ENCODE results near the gene ADAD1. TPM values are rescaled to one million over a fixed set of nuclear protein-coding genes. Genes with fewer than 3 reads are reported as not detected.

The ADAD1 gene
- total RNA-seq, 6 donors from 2014 or later = not detected

GRCh38 chr4:122403861-122404260 lies 25.1 kb downstream of the ADAD1 start:
- Histone ChIP-seq H3K27ac (no peak overlapping the region), H3K36me3 (no peaks in the 10 kb centered on the region), H3K27me3 (no peaks in the 10 kb centered on the region), H3K4me3 (no peak overlapping the region), H3K4me1 (no peaks in the 10 kb centered on the region), H3K9me3 (no peaks in the 10 kb centered on the region)
- DNase-seq (no peak), ATAC-seq (ENCODE audit: low FRiP score in 2 of 2) (no peak)
- TF ChIP-seq POLR2A (IDR thresholded peaks at IDR 0.05) (no peak), EP300 (IDR thresholded peaks at IDR 0.05) (no peak), CTCF (IDR thresholded peaks at IDR 0.05) (no peak)
- 46 to 49% methylated on average over 3 of the region's 3 CpGs for WGBS, 2 donors

- DNase-seq (no peak), ATAC-seq (ENCODE audit: low FRiP score in 2 of 2) (no peak)
- H3K4me1 ChIP-seq = no peaks in the 10 kb centered on the region
- H3K27me3 ChIP-seq = no peaks in the 10 kb centered on the region
- TF ChIP-seq POLR2AphosphoS5 (IDR thresholded peaks at IDR 0.05) (no peak), EP300 (IDR thresholded peaks at IDR 0.05) (no peak), CTCF (IDR thresholded peaks at IDR 0.05) (no peak), POLR2A (IDR thresholded peaks at IDR 0.05) (no peak)
- H3K27ac ChIP-seq = no peak overlapping the region
- no peaks in the 10 kb centered on the region for H3K36me3 ChIP-seq
- 41 to 46% methylated on average over 3 of the region's 3 CpGs for WGBS, 2 donors
- no peaks in the 10 kb centered on the region for H3K9me3 ChIP-seq
- H3K4me3 ChIP-seq = no peak overlapping the region
Measured at GRCh38 chr4:122412547-122412946, 33.7 kb downstream of the ADAD1 start.

GRCh38 chr4:122423246-122423645 lies 44.4 kb downstream of the ADAD1 start:
- Histone ChIP-seq H3K36me3 (no peaks in the 10 kb centered on the region), H3K27me3 (no peaks in the 10 kb centered on the region), H3K27ac (no peak overlapping the region), H3K4me1 (no peaks in the 10 kb centered on the region), H3K9me3 (peaks cover 0 to 3% (median 0%) of the 10 kb centered on the region in 4 donors), H3K4me3 (no peak overlapping the region)
- TF ChIP-seq EP300 (IDR thresholded peaks at IDR 0.05) (no peak), CTCF (IDR thresholded peaks at IDR 0.05) (no peak), POLR2AphosphoS5 (IDR thresholded peaks at IDR 0.05) (no peak), POLR2A (IDR thresholded peaks at IDR 0.05) (no peak)
- ATAC-seq (ENCODE audit: low FRiP score in 2 of 2) = no peak
- DNase-seq = no peak

- TF ChIP-seq POLR2AphosphoS5 (IDR thresholded peaks at IDR 0.05) = no peak
- TF ChIP-seq CTCF (IDR thresholded peaks at IDR 0.05) = no peak
- TF ChIP-seq EP300 (IDR thresholded peaks at IDR 0.05) = no peak
- TF ChIP-seq POLR2A (IDR thresholded peaks at IDR 0.05) = no peak
Measured at GRCh38 chr4:122431351-122431750, 52.5 kb downstream of the ADAD1 start.

GRCh38 chr4:122434285-122434684 lies 55.5 kb downstream of the ADAD1 start:
- no peak for DNase-seq
- no peaks in the 10 kb centered on the region for H3K27me3 ChIP-seq
- ATAC-seq (ENCODE audit: low FRiP score in 2 of 2) = no peak
- 59 to 64% methylated on average over 3 of the region's 3 CpGs for whole genome bisulfite sequencing, 2 donors
- TF ChIP-seq POLR2A (IDR thresholded peaks at IDR 0.05) = no peak
- TF ChIP-seq EP300 (IDR thresholded peaks at IDR 0.05) = no peak
- TF ChIP-seq CTCF (IDR thresholded peaks at IDR 0.05) = no peak
- TF ChIP-seq POLR2AphosphoS5 (IDR thresholded peaks at IDR 0.05) = no peak
- no peaks in the 10 kb centered on the region for H3K9me3 ChIP-seq
- no peak overlapping the region for H3K4me3 ChIP-seq
- no peaks in the 10 kb centered on the region for H3K36me3 ChIP-seq
- no peak overlapping the region for H3K27ac ChIP-seq
- H3K4me1 ChIP-seq = no peaks in the 10 kb centered on the region

More at GRCh38 chr4:122431351-122431750, 52.5 kb downstream of the ADAD1 start:
- WGBS, 2 donors = 55 to 68% methylated on average over 5 of the region's 5 CpGs
- Histone ChIP-seq H3K36me3 (no peaks in the 10 kb centered on the region), H3K4me3 (no peak overlapping the region), H3K9me3 (no peaks in the 10 kb centered on the region), H3K27ac (no peak overlapping the region), H3K27me3 (no peaks in the 10 kb centered on the region), H3K4me1 (no peaks in the 10 kb centered on the region)
- ATAC-seq (ENCODE audit: low FRiP score in 2 of 2) = no peak
- DNase-seq = no peak
